ENCODE data around the gene ZNF316.

Gene ZNF316

GRCh38 chr7:6619961-6620360 lies 17.2 kb upstream of the ZNF316 start:
- POLR2A ChIA-PET: no interaction called here
- no peak for TF ChIP-seq CTCF (IDR thresholded peaks at IDR 0.05; ENCODE audit: control extremely low read depth, extremely low read depth, low read depth, missing control alignments)

GRCh38 chr7:6621195-6622133 lies 15.7 kb upstream of the ZNF316 start:
- CTCF ChIA-PET: interaction anchor here (1.0 to 2.8 kb wide), 4 partner anchors 10 to 63 kb away, joined by 3 to 12 read pairs (median 4); partner anchors contain the start of gene INTS15
- DNase-seq (ENCODE audit: extremely low spot score): no peak
- TF ChIP-seq CTCF (IDR thresholded peaks at IDR 0.05; ENCODE audit: control extremely low read depth, extremely low read depth, low read depth, missing control alignments): no peak
- POLR2A ChIA-PET: no interaction called here

More at GRCh38 chr7:6619961-6620360, 17.2 kb upstream of the ZNF316 start:
- no peak for DNase-seq (ENCODE audit: extremely low spot score)
- CTCF ChIA-PET: interaction anchor here (2.8 kb wide), 1 partner anchor 8 kb away, joined by 12 read pairs; no protein-coding TSS in a partner anchor

- CTCF ChIA-PET: interaction anchor here (1.0 to 2.8 kb wide), 3 partner anchors 11 to 63 kb away, joined by 3 to 12 read pairs (median 3); no protein-coding TSS in a partner anchor
Observed at GRCh38 chr7:6622134-6622710, 14.9 kb upstream of the ZNF316 start.

GRCh38 chr7:6623589-6624245 lies 13.4 kb upstream of the ZNF316 start:
- ChIA-PET POLR2A (no interaction called here), CTCF (no interaction called here)
- TF ChIP-seq CTCF (IDR thresholded peaks at IDR 0.05; ENCODE audit: control extremely low read depth, extremely low read depth, low read depth, missing control alignments): no peak
- peak; percentile 53 for DNase-seq (ENCODE audit: extremely low spot score)

More at GRCh38 chr7:6622134-6622710, 14.9 kb upstream of the ZNF316 start:
- no peak for DNase-seq (ENCODE audit: extremely low spot score)
- POLR2A ChIA-PET: no interaction called here
- TF ChIP-seq CTCF (IDR thresholded peaks at IDR 0.05; ENCODE audit: control extremely low read depth, extremely low read depth, low read depth, missing control alignments): no peak

- POLR2A ChIA-PET: no interaction called here
- TF ChIP-seq CTCF (IDR thresholded peaks at IDR 0.05; ENCODE audit: control extremely low read depth, extremely low read depth, low read depth, missing control alignments): no peak
- no peak for DNase-seq (ENCODE audit: extremely low spot score)
- CTCF ChIA-PET: no interaction called here
Observed at GRCh38 chr7:6624246-6624611, 12.9 kb upstream of the ZNF316 start.

GRCh38 chr7:6628045-6628444 lies 9.1 kb upstream of the ZNF316 start:
- ChIA-PET POLR2A (no interaction called here), CTCF (interaction anchor here (1.0 kb wide), 1 partner anchor 38 kb away, joined by 3 read pairs; the partner anchor contains the start of gene INTS15)
- no peak for TF ChIP-seq CTCF (IDR thresholded peaks at IDR 0.05; ENCODE audit: control extremely low read depth, extremely low read depth, low read depth, missing control alignments)
- DNase-seq (ENCODE audit: extremely low spot score): no peak
